Neuronal stem cell (in vitro differentiated cells): ENCODE results near the gene MEP1B.
"Not testable (repeated sequence)": the region's sequence is repeated elsewhere in the genome, so short reads cannot be mapped to it uniquely, and the experiment has no call there.

Experiments used
- DNase-seq: peaks from one replicate; pipeline ENCODE4 v3.0.0-alpha.2; 2013; ENCODE audit warnings: low spot score
- H2AFZ ChIP-seq: one replicate; pipeline ENCODE4 v1.6.1; 2013; ENCODE audit warnings: mild to moderate bottlenecking, low read length, inconsistent platforms
- H2AK5ac ChIP-seq: 2 replicates; pipeline ENCODE4 v1.6.1; 2013; ENCODE audit warnings: low read depth, mild to moderate bottlenecking, inconsistent platforms, low read length, moderate library complexity, mixed read lengths
- H2BK120ac ChIP-seq: 2 replicates; pipeline ENCODE4 v1.6.1; 2013; ENCODE audit warnings: low read depth, mild to moderate bottlenecking, inconsistent platforms, low read length, moderate library complexity, mixed read lengths
- H2BK12ac ChIP-seq: one replicate; pipeline ENCODE4 v1.6.1; 2013; ENCODE audit warnings: low read length, inconsistent platforms
- H2BK15ac ChIP-seq: 2 replicates; pipeline ENCODE4 v1.6.1; 2013; ENCODE audit warnings: mild to moderate bottlenecking, low read length, inconsistent platforms, mixed read lengths
- H2BK5ac ChIP-seq: one replicate; pipeline ENCODE4 v1.6.1; 2013; ENCODE audit warnings: inconsistent platforms, mild to moderate bottlenecking, low read length, moderate library complexity
- H3K14ac ChIP-seq: one replicate; pipeline ENCODE4 v1.6.1; 2013; ENCODE audit warnings: low read length, inconsistent platforms
- H3K18ac ChIP-seq: 2 replicates; pipeline ENCODE4 v1.6.1; 2013; ENCODE audit warnings: low read length, inconsistent platforms
- H3K23ac ChIP-seq: 2 replicates; pipeline ENCODE4 v1.6.1; 2013; ENCODE audit warnings: low read depth, mild to moderate bottlenecking, mixed read lengths, low read length, inconsistent platforms; ENCODE audit not compliant: poor library complexity
- H3K27ac ChIP-seq: replicated peaks from 3 replicates; pipeline ENCODE4 v1.5.1; 2013; ENCODE audit warnings: low read length, inconsistent platforms
- H3K27me3 ChIP-seq, 3 experiments: 2 replicates each; pipeline ENCODE4 v1.6.1; 2013; ENCODE audit warnings: low read length in 3 of 3, mild to moderate bottlenecking in 2 of 3, inconsistent platforms in 1 of 3, low read depth in 1 of 3, mixed read lengths in 1 of 3, moderate library complexity in 1 of 3; ENCODE audit not compliant: control insufficient read depth in 3 of 3, insufficient read depth in 3 of 3
- H3K36me3 ChIP-seq, 2 donors: replicated peaks in 1 of 2; 2 replicates each; pipeline ENCODE4 v1.6.1; 2013; ENCODE audit warnings: low read length in 2 of 2; ENCODE audit not compliant: control insufficient read depth in 2 of 2, insufficient read depth in 2 of 2
- H3K4ac ChIP-seq: 2 replicates; pipeline ENCODE4 v1.6.1; 2013; ENCODE audit warnings: inconsistent platforms, mild to moderate bottlenecking, low read length, moderate library complexity
- H3K4me1 ChIP-seq, 2 donors: 1 replicate in 1 of 2; 2 replicates in 1 of 2; pipeline ENCODE4 v1.6.1; 2013; ENCODE audit warnings: low read length in 2 of 2, low read depth in 1 of 2; ENCODE audit not compliant: control insufficient read depth in 2 of 2, insufficient read depth in 1 of 2
- H3K4me2 ChIP-seq: one replicate; pipeline ENCODE4 v1.6.1; 2013; ENCODE audit warnings: mild to moderate bottlenecking, low read length, inconsistent platforms; ENCODE audit not compliant: insufficient read depth, poor library complexity, severe bottlenecking
- H3K4me3 ChIP-seq, 2 donors: 2 replicates each; pipeline ENCODE4 v1.5.1; 2013; ENCODE audit warnings: low read length in 2 of 2, mild to moderate bottlenecking in 2 of 2, inconsistent platforms in 1 of 2, moderate library complexity in 1 of 2
- H3K79me1 ChIP-seq: one replicate; pipeline ENCODE4 v1.6.1; 2013; ENCODE audit warnings: low read depth, mild to moderate bottlenecking, inconsistent platforms, low read length, moderate library complexity
- H3K9ac ChIP-seq: one replicate; pipeline ENCODE4 v1.6.1; 2013; ENCODE audit warnings: mild to moderate bottlenecking, low read depth, low read length, inconsistent platforms; ENCODE audit not compliant: poor library complexity
- H3K9me3 ChIP-seq, 2 donors: replicated peaks in 1 of 2; 2 replicates each; pipeline versions ENCODE3 to v1.6.1; 2013; ENCODE audit warnings: low read length in 2 of 2, mild to moderate bottlenecking in 2 of 2, inconsistent platforms in 1 of 2, low read depth in 1 of 2, mixed read lengths in 1 of 2, moderate library complexity in 1 of 2; ENCODE audit not compliant: control insufficient read depth in 2 of 2, insufficient read depth in 1 of 2
- H4K8ac ChIP-seq: one replicate; pipeline ENCODE4 v1.6.1; 2013; ENCODE audit warnings: low read depth, mild to moderate bottlenecking, inconsistent platforms, low read length, moderate library complexity
- H4K91ac ChIP-seq: one replicate; pipeline ENCODE4 v1.6.1; 2013; ENCODE audit warnings: low read length, low read depth, mild to moderate bottlenecking, inconsistent platforms; ENCODE audit not compliant: poor library complexity
- WGBS, 2 donors: extraction: QIAGEN DNeasy Blood & Tissue Kit; methylation state at CpG; one replicate each; pipeline ENCODE4 v1.1.7; 2013; ENCODE audit warnings: missing lambda C conversion rate in 2 of 2, mixed read lengths in 1 of 2; ENCODE audit not compliant: insufficient read length in 2 of 2, insufficient replicate concordance in 1 of 2; ENCODE audit errors: extremely low coverage in 2 of 2; 5-methylcytosine and 5-hydroxymethylcytosine counted together

The MEP1B gene

DNA sequence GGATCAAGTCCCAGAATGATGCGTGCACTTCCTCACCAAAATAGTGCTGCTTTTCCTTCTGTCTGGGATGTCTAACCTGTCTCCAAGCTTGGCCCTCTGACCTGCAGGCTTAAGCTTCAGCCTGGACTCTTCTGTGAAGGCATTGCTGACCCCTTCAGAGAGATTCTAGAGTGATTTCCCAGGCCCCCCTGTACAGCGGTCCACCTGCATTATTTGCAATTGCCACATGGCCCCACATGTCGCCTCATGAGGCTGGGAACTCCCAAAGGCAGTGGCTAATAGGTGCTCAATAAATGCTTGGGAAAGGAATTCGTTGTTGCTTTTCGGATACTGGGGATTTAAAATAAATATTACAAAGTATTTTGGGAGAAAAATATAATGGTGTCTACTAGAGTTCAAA, 32.3 kb upstream of the MEP1B start:
- Histone ChIP-seq H2BK12ac (no peak overlapping the region), H2AK5ac (no peak overlapping the region), H3K79me1 (no peaks in the 10 kb centered on the region), H3K4ac (no peak overlapping the region), H3K18ac (no peak overlapping the region), H2BK15ac (no peak overlapping the region), H3K36me3 (no peaks in the 10 kb centered on the region), H4K91ac (no peak overlapping the region), H3K27me3 (peaks cover 0 to 7% (median 0%) of the 10 kb centered on the region in 3 experiments), H2BK5ac (no peak overlapping the region), H3K14ac (no peak overlapping the region), H2BK120ac (no peak overlapping the region), H3K23ac (no peak overlapping the region), H3K4me3 (no peak overlapping the region), H3K4me1 (peaks cover 0 to 2% of the 10 kb centered on the region in 2 donors), H3K9ac (no peak overlapping the region), H3K9me3 (no peaks in the 10 kb centered on the region), H2AFZ (peak overlapping the region; percentile 5), H3K4me2 (no peak overlapping the region), H4K8ac (no peak overlapping the region), H3K27ac (no peak overlapping the region)
- no CpG with 5 or more reads among the region's 5 CpGs for WGBS, 2 donors
- no peak for DNase-seq

DNA sequence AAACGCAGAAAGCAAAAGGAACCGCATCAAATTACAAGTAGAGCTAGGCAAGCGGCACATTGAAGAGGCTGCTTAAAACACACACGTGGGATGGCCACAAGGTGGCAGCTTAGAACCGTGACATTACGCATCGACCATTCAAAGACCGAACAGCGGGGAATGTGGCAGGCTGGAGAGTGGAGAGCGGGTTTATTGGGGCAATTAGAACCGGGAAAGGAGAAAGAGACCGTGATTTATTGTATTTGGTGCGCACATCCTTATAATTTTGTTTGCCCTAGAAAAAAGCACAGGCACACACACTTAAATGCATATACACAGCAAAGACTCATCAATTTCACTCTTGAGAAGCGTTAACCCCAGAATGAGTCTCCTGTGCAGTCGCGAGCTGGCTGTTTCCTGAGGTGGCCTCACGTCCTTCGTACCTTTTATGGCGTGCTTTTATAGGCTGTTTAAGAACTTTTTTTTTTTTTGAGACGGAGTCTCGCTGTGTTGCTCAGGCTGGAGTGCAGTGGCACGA, 31.7 kb upstream of the MEP1B start:
- no peak overlapping the region for H2BK120ac ChIP-seq
- H3K9ac ChIP-seq, result no peak overlapping the region
- H4K91ac ChIP-seq, result no peak overlapping the region
- peak; percentile 86 for DNase-seq
- no peak overlapping the region for H2BK5ac ChIP-seq
- no peak overlapping the region for H3K18ac ChIP-seq
- H3K79me1 ChIP-seq, result no peaks in the 10 kb centered on the region
- H2BK15ac ChIP-seq, result no peak overlapping the region
- H3K4me2 ChIP-seq, result no peak overlapping the region
- no CpG with 5 or more reads among the region's 22 CpGs for WGBS, 2 donors
- no peak overlapping the region for H3K23ac ChIP-seq
- H3K9me3 ChIP-seq, result no peaks in the 10 kb centered on the region
- peaks cover 0 to 7% (median 0%) of the 10 kb centered on the region in 3 experiments for H3K27me3 ChIP-seq
- H3K4ac ChIP-seq, result no peak overlapping the region
- H2AK5ac ChIP-seq, result no peak overlapping the region
- H3K27ac ChIP-seq, result no peak overlapping the region
- H3K4me3 ChIP-seq, result no peak overlapping the region
- peaks cover 0 to 2% of the 10 kb centered on the region in 2 donors for H3K4me1 ChIP-seq
- H3K14ac ChIP-seq, result no peak overlapping the region
- no peaks in the 10 kb centered on the region for H3K36me3 ChIP-seq
- H2AFZ ChIP-seq, result peak overlapping the region; percentile 33
- no peak overlapping the region for H2BK12ac ChIP-seq
- H4K8ac ChIP-seq, result no peak overlapping the region

DNA sequence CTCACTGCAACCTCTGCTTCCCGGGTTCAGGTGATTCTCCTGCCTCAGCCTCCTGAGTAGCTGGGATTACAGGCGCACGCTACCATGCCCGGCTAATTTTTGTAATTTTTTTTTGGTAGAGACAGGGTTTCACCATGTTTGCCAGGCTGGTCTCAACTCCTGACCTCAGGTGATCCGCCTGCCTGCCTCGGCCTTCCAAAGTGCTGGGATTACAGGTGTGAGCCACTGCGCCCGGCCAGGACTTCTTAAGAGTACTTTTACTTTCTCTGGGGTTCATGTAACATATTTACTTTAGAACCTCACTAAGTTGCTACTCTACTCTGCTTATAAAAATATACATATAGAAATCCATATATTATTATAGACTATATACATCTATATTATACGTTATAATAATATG, 31.2 kb upstream of the MEP1B start:
- WGBS, 2 donors, result no CpG with 5 or more reads among the region's 9 CpGs
- H3K23ac ChIP-seq, H3K14ac ChIP-seq, H2AK5ac ChIP-seq, H2BK120ac ChIP-seq, H4K8ac ChIP-seq, H3K4me3 ChIP-seq, H2BK15ac ChIP-seq, H3K4ac ChIP-seq, H3K18ac ChIP-seq, H3K9me3 ChIP-seq, H3K27ac ChIP-seq, H3K4me1 ChIP-seq, DNase-seq, H3K36me3 ChIP-seq, H2BK5ac ChIP-seq, H2AFZ ChIP-seq, H3K27me3 ChIP-seq, H3K4me2 ChIP-seq, H3K9ac ChIP-seq, H2BK12ac ChIP-seq, H3K79me1 ChIP-seq, H4K91ac ChIP-seq: not testable (repeated sequence)

DNA sequence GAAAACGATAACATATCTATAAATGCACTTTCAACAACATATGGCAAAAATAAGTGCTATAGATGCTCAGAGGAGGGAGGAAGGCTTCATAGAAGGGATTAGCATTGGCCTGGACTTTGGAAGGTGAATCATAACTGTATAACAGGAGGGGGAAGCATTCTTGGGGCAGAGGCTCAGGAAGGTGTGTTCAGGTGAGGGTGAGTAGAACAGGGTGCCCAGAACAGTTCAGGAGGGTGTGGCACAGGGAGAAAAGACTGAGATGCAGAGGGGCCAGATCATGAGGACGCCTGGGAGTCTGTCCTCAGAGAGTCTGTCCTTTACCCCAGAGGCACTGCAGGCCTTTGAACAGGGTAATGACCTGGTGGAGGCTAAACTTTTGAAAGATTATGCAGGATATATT, 29.3 kb upstream of the MEP1B start:
- Histone ChIP-seq H3K27ac (no peak overlapping the region), H3K14ac (no peak overlapping the region)
- WGBS, 2 donors, result no CpG with 5 or more reads among the region's 2 CpGs

More for the DNA sequence above, 29.3 kb upstream of the MEP1B start:
- Histone ChIP-seq H3K4me1 (peaks cover 0 to 2% of the 10 kb centered on the region in 2 donors), H2BK5ac (no peak overlapping the region), H2AK5ac (no peak overlapping the region), H3K23ac (no peak overlapping the region), H3K4me2 (no peak overlapping the region), H4K91ac (peak overlapping the region; percentile 38), H3K79me1 (no peaks in the 10 kb centered on the region), H2AFZ (no peak overlapping the region), H2BK15ac (no peak overlapping the region), H3K36me3 (no peaks in the 10 kb centered on the region), H3K18ac (no peak overlapping the region), H3K9me3 (no peaks in the 10 kb centered on the region), H2BK12ac (no peak overlapping the region), H3K4ac (no peak overlapping the region), H3K27me3 (peaks cover 0 to 7% (median 0%) of the 10 kb centered on the region in 3 experiments), H3K4me3 (no peak overlapping the region), H2BK120ac (no peak overlapping the region), H3K9ac (no peak overlapping the region), H4K8ac (no peak overlapping the region)
- DNase-seq, result no peak
